GM21367 (cell line): ENCODE data around the gene CPM.

Source experiments
- ATAC-seq: cut with Tn5 transposase; IDR thresholded peaks from one replicate; pipeline ENCODE4 v1.9.1; 2021; ENCODE audit not compliant: unreplicated experiment

The CPM gene

GRCh38 chr12:68932961-68933893 lies at the start of gene CPM:
TSS of gene CPM (minus strand) at chr12:68933171. CDS start at chr12:68932837, 334 bp downstream.
- peak; percentile 95 for ATAC-seq

DNA sequence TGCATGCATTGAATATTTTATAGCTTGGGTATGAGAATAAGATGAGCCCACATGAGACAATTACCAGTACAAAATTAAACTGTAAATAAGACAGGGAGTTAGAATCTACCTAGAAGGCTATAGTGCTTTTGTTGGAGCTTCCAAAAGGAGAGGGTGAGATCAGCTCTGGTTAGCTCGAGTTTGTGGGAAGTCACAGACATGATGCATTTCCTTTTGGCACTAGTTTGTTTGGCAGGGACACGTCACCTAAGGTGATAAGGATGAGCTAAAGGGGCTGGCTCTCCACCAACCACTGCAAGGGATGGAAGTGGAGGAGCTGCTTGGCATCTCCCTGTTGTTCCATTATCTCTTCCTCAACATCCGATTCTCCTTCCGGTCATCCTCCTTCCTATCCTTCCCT lies 48.5 kb upstream of the CPM start:
- ATAC-seq: no peak

DNA sequence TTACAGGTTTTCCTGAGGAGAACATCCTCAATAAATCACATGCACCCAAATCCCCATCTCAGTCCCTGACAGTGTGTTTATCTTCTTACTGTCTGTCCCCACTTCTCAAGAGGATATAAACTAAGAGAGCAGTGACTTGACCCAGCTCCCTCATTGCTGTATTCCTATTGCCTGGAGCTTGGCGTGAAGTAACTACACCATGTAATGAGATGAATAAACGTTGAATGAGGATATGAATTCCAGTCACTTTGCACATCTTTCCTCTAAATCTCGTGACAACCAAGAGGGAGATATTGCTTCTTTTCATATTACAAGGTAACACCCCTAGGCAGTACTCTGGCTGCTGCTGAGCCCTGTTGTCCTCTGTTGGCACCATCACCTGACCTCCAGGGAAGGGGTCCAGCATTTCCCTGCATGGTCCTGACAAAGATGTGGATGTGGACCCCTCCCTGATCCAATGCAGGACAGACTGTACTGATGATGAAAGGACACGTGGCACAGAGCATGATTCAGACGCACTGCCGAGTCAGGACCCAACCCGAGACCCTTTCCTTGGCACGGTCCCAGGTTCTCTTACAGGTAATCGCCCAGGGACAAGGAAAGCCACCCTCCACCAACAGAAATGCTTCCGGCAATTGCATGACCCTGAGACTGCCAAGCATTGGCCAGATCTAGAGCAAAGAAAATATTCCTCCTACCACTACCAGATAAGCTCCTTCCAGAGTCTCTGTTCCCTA lies 47.7 kb upstream of the CPM start:
- no peak for ATAC-seq

DNA sequence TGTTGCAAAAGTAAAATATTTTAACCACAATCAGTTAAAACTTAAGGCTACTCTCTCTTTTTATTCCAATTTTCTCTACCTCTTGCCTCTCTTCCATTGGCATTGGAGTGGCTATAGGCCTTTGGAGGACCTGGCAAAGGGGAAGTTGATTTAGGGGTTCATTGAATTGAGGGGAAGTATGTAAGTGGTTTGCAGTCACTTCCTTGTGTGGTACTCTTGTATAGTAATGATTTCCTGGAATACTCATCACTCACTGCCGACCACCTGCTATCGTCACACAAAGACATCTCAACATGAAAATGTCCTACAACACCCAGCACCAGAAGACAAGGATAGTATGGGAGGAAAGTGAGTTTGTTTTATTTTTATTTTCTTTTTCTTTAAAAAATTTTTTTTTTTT lies 45.7 kb upstream of the CPM start:
- no peak for ATAC-seq

GRCh38 chr12:68977909-68978610 lies 45.1 kb upstream of the CPM start:
- ATAC-seq: no peak

- ATAC-seq: no peak
These were observed 44.4 kb upstream of the CPM start for GRCh38 chr12:68977335-68977734.

DNA sequence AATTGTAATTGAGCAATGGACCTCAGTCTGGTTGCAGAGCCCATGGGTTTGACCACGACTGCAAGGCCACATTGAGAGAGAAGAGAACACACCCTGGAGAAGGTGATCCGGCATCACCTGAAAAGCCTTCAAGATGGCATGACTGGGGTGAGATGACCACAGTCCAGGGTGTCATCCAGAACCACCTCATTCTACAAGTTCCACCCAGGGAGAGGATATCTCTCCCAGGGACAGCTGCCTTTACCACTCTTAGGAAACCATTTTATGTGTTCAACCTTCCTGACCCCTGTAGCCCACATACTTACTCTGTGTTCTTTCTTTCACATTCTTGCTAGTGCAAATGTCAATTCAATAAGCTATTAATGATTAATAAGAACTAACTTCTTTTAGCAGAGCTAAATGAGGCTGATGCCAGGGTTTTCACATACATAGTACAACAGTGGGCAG lies 43.4 kb upstream of the CPM start:
- no peak for ATAC-seq

- no peak for ATAC-seq
These were observed 42.8 kb upstream of the CPM start for GRCh38 chr12:68975811-68976210.

- ATAC-seq: no peak
These were observed 39.6 kb upstream of the CPM start for GRCh38 chr12:68972595-68972994.

- ATAC-seq: no peak
These were observed 38.4 kb upstream of the CPM start for GRCh38 chr12:68971404-68971803.

DNA sequence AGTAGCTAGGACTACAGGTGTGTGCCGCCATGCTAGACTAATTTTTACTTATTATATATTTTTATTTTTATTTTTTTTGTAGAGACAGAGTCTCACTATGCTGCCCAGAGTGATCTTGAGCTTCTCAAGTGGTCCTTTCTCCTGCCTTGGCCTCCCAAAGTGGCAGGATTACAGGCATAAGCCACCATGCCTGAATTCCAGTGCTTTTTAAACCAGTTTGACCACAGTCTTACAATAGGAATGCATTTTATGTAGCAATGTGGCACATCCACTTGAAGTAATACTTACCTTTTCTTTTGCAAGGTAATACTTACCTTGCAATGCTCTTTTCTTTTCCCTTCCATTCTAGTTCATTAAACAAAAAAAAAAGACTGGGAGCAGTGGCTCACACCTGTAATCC lies 38.0 kb upstream of the CPM start:
- ATAC-seq: no peak

DNA sequence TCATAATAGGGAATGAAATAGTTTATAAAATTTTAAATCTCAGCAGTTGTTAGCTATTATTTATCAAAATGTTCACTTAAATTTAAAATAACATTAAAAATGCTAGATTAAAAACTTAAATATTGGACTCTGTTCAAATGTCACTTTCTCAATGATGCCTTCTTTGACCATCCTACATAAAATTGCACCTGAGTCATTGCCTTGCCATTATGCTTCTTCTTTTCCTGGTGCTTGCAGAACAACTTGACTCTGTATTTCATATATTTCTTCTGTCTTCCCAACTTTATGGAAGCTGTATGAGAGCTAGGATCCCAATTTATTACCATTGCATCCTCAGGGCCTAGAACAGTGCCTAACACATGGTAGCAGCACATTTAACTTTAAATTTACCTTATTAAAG lies 37.3 kb upstream of the CPM start:
- no peak for ATAC-seq

- ATAC-seq: no peak
These were observed 34.1 kb upstream of the CPM start for GRCh38 chr12:68967046-68967445.

GRCh38 chr12:68963856-68964745 lies 31.1 kb upstream of the CPM start:
- no peak for ATAC-seq

- no peak for ATAC-seq
These were observed 30.2 kb upstream of the CPM start for GRCh38 chr12:68962877-68963855.

GRCh38 chr12:68959891-68960464 lies 27.0 kb upstream of the CPM start:
- ATAC-seq: no peak

DNA sequence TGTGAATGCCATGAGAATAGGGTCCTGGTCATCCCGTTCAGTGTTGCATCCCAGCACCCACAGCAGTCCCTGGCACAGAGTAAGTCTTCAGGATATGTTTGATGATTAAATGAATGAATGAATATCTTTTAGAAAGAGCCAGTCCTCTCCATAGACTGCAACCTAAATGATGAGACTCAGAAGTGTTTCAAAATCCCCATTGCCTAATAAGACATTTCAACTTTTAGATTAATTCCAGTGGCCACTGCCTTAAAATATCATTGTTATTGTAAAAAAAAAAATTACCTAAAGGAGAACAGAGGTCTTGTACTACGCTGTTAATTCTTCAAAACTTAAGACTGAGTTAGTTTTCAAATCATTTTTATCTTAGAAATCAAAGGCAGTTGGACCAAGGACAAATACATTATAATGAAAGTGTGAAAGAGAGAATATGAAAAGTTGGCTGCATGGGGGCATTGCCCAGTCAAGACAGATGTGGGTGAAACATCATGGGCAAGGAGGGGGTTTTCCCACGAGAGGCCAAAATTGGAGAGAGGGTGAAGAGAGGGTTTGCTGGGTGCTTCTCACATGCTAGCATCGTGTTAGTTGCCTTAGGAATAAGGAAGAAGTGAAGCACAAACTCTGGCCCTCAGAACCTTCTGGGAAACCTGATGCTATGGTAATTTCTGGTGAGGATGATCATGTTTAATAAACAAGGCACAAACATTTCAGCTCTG lies 26.3 kb upstream of the CPM start:
- ATAC-seq: no peak

- ATAC-seq: peak; percentile 96
These were observed 25.4 kb upstream of the CPM start for GRCh38 chr12:68958322-68958721.
